Measurements from ENCODE around the gene PUS7.

- TF ChIP-seq, protein P1, sequence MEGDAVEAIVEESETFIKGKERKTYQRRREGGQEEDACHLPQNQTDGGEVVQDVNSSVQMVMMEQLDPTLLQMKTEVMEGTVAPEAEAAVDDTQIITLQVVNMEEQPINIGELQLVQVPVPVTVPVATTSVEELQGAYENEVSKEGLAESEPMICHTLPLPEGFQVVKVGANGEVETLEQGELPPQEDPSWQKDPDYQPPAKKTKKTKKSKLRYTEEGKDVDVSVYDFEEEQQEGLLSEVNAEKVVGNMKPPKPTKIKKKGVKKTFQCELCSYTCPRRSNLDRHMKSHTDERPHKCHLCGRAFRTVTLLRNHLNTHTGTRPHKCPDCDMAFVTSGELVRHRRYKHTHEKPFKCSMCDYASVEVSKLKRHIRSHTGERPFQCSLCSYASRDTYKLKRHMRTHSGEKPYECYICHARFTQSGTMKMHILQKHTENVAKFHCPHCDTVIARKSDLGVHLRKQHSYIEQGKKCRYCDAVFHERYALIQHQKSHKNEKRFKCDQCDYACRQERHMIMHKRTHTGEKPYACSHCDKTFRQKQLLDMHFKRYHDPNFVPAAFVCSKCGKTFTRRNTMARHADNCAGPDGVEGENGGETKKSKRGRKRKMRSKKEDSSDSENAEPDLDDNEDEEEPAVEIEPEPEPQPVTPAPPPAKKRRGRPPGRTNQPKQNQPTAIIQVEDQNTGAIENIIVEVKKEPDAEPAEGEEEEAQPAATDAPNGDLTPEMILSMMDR (conservative IDR thresholded peaks at IDR 0.05), result no peak
- peak; percentile 98 for TF ChIP-seq ZFX (IDR thresholded peaks at IDR 0.05)
These were observed at the start of gene PUS7 for GRCh38 chr7:105521717-105522463.
